Glomerular endothelial cell (primary cell): ENCODE measurements around the gene WFIKKN1. TPM values are rescaled to one million over a fixed set of nuclear protein-coding genes. Genes with fewer than 3 reads are reported as not detected.

Experiments used
- DNase-seq: peaks from one replicate; pipeline ENCODE4 v3.0.0-alpha.2; 2011; ENCODE audit warnings: low read depth, low spot score; ENCODE audit errors: extremely low read depth
- total RNA-seq: library from RNA; depleted of rRNA; stranded (reverse); fragments of >200 nt; gene quantifications from 2 replicates; pipeline ENCODE4 v1.2.3, GENCODE V29; 2015

The WFIKKN1 gene
- total RNA-seq, 1 donor from 2014 or later: 0.06 TPM

GRCh38 chr16:652454-653305 lies 21.9 kb downstream of the WFIKKN1 start:
- DNase-seq: no peak

- no peak for DNase-seq
Measured at GRCh38 chr16:654034-654433, 23.2 kb downstream of the WFIKKN1 start.

GRCh38 chr16:657487-657886 lies 26.7 kb downstream of the WFIKKN1 start:
- DNase-seq: no peak

- DNase-seq: no peak
Measured at GRCh38 chr16:658679-659571, 28.1 kb downstream of the WFIKKN1 start.

- DNase-seq: no peak
Measured at GRCh38 chr16:659618-660017, 28.8 kb downstream of the WFIKKN1 start.

GRCh38 chr16:660132-660458 lies 29.3 kb downstream of the WFIKKN1 start:
- DNase-seq: no peak

- no peak for DNase-seq
Measured at GRCh38 chr16:660459-661183, 29.8 kb downstream of the WFIKKN1 start.

- no peak for DNase-seq
Measured at GRCh38 chr16:661184-661821, 30.5 kb downstream of the WFIKKN1 start.

- no peak for DNase-seq
Measured at GRCh38 chr16:662095-662494, 31.3 kb downstream of the WFIKKN1 start.

GRCh38 chr16:662597-662996 lies 31.8 kb downstream of the WFIKKN1 start:
- DNase-seq: no peak

GRCh38 chr16:666572-666971 lies 35.8 kb downstream of the WFIKKN1 start:
- no peak for DNase-seq

GRCh38 chr16:667113-667779 lies 36.5 kb downstream of the WFIKKN1 start:
- no peak for DNase-seq

- no peak for DNase-seq
Measured at GRCh38 chr16:667780-668518, 37.2 kb downstream of the WFIKKN1 start, which contains the start of gene RHOT2. Gene RHOT2 (plus strand): TSS chr16:668132. CDS start chr16:668200, 68 bp downstream.

- no peak for DNase-seq
Measured at GRCh38 chr16:668519-669171, 37.9 kb downstream of the WFIKKN1 start.

GRCh38 chr16:669666-670065 lies 38.9 kb downstream of the WFIKKN1 start:
- DNase-seq: no peak

- no peak for DNase-seq
Measured at GRCh38 chr16:670485-671352, 39.9 kb downstream of the WFIKKN1 start.

GRCh38 chr16:671353-672131 lies 40.8 kb downstream of the WFIKKN1 start:
- no peak for DNase-seq
